Measurements from ENCODE around the gene PTPA. TPM values are rescaled to one million over a fixed set of nuclear protein-coding genes. Genes with fewer than 3 reads are reported as not detected.

PTPA gene
- total RNA-seq, 1 donor from 2014 or later = 143 TPM

DNA sequence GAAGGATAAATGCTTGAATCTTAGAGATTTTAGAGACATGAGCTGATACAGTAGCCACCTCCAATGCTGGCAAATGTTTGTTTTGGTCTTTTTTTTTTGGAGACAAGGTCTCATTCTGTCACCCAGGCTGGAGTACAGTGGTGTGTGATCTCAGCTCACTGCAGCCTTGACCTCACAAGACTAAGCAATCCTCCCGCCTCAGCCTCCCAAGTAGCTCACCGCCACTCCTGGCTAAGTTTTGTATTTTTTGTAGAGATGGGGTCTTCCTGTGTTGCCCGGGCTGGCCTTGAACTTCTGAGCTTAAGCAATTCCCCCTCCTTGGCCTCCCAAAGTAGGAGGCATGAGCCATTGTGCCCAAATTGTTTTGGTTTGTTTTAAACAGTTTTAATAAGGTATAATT, 37.1 kb upstream of the PTPA start:
- Mint-ChIP-seq H3K36me3 (ENCODE audit: low read depth) (no peaks in the 10 kb centered on the region), H3K9me3 (ENCODE audit: low read depth) (no peaks in the 10 kb centered on the region), H3K4me3 (ENCODE audit: unreplicated experiment) (no peak overlapping the region), H3K27ac (ENCODE audit: unreplicated experiment) (no peak overlapping the region), H3K4me1 (ENCODE audit: low read depth) (peaks cover 4% of the 10 kb centered on the region), H3K27me3 (ENCODE audit: low read depth) (no peaks in the 10 kb centered on the region)
- TF ChIP-seq, protein P1, sequence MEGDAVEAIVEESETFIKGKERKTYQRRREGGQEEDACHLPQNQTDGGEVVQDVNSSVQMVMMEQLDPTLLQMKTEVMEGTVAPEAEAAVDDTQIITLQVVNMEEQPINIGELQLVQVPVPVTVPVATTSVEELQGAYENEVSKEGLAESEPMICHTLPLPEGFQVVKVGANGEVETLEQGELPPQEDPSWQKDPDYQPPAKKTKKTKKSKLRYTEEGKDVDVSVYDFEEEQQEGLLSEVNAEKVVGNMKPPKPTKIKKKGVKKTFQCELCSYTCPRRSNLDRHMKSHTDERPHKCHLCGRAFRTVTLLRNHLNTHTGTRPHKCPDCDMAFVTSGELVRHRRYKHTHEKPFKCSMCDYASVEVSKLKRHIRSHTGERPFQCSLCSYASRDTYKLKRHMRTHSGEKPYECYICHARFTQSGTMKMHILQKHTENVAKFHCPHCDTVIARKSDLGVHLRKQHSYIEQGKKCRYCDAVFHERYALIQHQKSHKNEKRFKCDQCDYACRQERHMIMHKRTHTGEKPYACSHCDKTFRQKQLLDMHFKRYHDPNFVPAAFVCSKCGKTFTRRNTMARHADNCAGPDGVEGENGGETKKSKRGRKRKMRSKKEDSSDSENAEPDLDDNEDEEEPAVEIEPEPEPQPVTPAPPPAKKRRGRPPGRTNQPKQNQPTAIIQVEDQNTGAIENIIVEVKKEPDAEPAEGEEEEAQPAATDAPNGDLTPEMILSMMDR (IDR thresholded peaks at IDR 0.05) = no peak
- no peak for DNase-seq (ENCODE audit: low spot score)

DNA sequence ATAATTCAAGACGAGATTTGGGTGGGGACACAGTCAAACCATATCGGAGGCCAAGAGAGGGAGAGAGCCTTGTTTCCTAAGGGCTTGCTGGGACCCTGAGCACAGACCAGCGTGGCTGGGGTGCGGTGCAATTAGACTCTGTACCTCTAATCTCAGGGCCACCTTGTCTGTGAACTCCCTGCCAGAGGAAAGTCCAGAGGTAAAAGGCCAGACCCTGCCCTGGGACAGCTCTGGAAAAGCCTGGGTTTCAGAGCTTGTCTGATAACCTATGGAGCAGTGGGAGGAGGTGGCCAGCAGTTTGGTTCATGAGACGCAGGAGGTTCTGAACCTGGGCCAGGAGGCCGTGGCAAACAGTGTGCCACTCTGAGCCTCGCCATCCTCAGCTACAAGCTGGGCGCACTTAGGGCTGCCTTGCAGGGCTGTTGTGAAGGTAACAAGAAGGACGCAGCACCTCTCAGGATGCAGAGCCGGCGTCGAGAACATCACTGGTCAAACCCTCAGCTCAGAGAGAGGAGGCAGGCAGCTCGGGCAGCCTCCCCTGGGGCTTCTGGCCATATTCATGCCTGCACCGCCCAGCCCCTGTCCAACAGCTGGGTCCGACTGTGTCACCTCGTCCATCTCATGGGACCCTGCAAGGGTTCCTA, 35.1 kb upstream of the PTPA start:
- no peak for DNase-seq (ENCODE audit: low spot score)
- H3K4me3 Mint-ChIP-seq (ENCODE audit: unreplicated experiment) = no peak overlapping the region
- H3K36me3 Mint-ChIP-seq (ENCODE audit: low read depth) = no peaks in the 10 kb centered on the region
- H3K9me3 Mint-ChIP-seq (ENCODE audit: low read depth) = no peaks in the 10 kb centered on the region
- H3K27me3 Mint-ChIP-seq (ENCODE audit: low read depth) = no peaks in the 10 kb centered on the region
- TF ChIP-seq, protein P1 (IDR thresholded peaks at IDR 0.05) = no peak
- H3K27ac Mint-ChIP-seq (ENCODE audit: unreplicated experiment) = no peak overlapping the region
- H3K4me1 Mint-ChIP-seq (ENCODE audit: low read depth) = peaks cover 13% of the 10 kb centered on the region

DNA sequence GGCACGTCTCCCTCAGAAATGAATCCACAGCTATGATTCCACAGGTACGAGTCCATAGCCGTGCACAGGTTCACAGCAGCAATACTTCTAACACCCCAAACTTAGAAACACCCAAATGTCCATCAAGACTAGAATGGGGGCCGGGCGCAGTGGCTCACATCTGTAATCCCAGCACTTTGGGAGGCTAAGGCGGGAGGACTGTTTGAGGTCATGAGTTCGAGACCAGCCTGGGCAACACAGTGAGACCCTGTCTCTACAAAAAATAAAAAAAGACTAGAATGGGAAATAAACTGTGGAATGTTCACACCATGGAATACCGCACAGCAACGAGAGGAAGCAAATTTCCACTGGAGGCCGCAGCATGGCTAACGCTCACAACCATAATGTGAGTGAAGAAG, 34.6 kb upstream of the PTPA start:
- Mint-ChIP-seq H3K36me3 (ENCODE audit: low read depth) (no peaks in the 10 kb centered on the region), H3K4me3 (ENCODE audit: unreplicated experiment) (no peak overlapping the region), H3K27me3 (ENCODE audit: low read depth) (no peaks in the 10 kb centered on the region), H3K27ac (ENCODE audit: unreplicated experiment) (no peak overlapping the region), H3K9me3 (ENCODE audit: low read depth) (no peaks in the 10 kb centered on the region), H3K4me1 (ENCODE audit: low read depth) (peaks cover 15% of the 10 kb centered on the region)
- TF ChIP-seq, protein P1 (IDR thresholded peaks at IDR 0.05) = no peak
- no peak for DNase-seq (ENCODE audit: low spot score)

DNA sequence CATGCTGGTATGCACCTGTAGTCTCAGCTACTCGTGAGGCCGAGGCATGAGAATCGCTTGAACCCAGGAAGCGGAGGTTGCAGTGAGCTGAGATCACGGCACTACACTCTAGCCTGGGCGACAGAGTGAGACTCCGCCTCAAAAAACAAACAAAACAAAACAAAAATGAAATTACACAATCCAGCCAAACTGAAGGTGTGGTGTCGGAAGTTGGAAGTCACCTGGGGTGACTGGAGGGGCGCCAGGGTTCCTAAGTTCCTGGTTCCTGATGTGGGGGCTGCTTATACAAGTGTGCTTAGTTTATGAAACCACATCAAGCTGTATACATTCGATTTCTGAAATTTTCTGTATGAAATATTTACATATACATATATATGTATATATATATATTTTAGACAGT, 34.0 kb upstream of the PTPA start:
- H3K4me3 Mint-ChIP-seq (ENCODE audit: unreplicated experiment) = no peak overlapping the region
- no peak overlapping the region for H3K27ac Mint-ChIP-seq (ENCODE audit: unreplicated experiment)
- DNase-seq (ENCODE audit: low spot score) = no peak
- no peaks in the 10 kb centered on the region for H3K36me3 Mint-ChIP-seq (ENCODE audit: low read depth)
- no peaks in the 10 kb centered on the region for H3K9me3 Mint-ChIP-seq (ENCODE audit: low read depth)
- TF ChIP-seq, protein P1 (IDR thresholded peaks at IDR 0.05) = no peak
- no peaks in the 10 kb centered on the region for H3K27me3 Mint-ChIP-seq (ENCODE audit: low read depth)
- H3K4me1 Mint-ChIP-seq (ENCODE audit: low read depth) = peaks cover 21% of the 10 kb centered on the region

DNA sequence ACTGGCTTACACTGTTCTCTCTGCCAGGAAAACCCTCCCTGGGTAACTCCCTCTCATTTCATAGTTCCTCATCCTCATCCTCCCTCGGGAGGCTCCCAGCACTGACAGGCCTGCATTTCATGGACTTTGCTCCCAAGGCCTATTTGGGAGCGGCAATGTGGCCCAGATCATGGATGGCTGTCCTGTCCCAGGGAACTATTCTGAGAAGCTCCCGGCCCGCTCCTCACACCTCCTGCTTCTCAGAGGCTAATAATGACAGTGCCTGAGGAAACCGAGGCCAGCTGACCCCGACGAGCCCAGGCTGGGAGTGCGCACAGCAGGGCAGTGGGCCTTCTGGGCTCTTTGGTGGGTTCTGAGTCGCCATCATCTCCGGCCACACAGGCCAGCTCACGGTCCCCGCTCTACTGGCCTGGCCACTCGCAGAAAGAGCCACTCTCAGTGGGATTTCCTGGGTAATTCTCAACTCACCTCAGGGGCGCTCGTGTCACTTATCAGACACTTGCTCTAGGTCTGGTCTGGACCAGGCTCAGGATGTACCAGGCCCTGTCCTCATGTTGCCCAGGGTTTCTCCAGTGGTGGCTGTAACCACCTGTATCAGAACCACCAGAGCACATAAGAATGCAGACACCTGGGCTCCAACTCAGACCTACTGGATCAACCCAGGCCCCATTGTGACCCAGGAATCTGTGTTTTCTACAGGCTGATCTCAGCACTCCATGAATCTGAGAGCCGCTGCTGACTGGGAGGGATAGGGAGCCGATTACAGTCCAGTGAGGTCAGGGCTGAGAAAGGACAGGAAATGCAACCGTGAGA, 32.3 kb upstream of the PTPA start:
- peak; percentile 52 for DNase-seq (ENCODE audit: low spot score)
- Mint-ChIP-seq H3K36me3 (ENCODE audit: low read depth) (no peaks in the 10 kb centered on the region), H3K27ac (ENCODE audit: unreplicated experiment) (no peak overlapping the region), H3K4me3 (ENCODE audit: unreplicated experiment) (peak overlapping the region; percentile 19), H3K9me3 (ENCODE audit: low read depth) (no peaks in the 10 kb centered on the region), H3K27me3 (ENCODE audit: low read depth) (no peaks in the 10 kb centered on the region), H3K4me1 (ENCODE audit: low read depth) (peaks cover 21% of the 10 kb centered on the region)
- TF ChIP-seq, protein P1 (IDR thresholded peaks at IDR 0.05) = no peak

Data from chondrocyte (in vitro differentiated cells).